Neural cell (in vitro differentiated cells): Measurements from ENCODE around the gene NELL1.

Experiments
- SMC3 ChIP-seq: fragments of 450-650 bp; conservative IDR thresholded peaks from 2 replicates; pipeline ENCODE4 v1.6.1; 2014; ENCODE audit warnings: antibody characterized with exemption, mild to moderate bottlenecking, moderate library complexity; ENCODE audit not compliant: poor library complexity
- TAF1 ChIP-seq: IDR thresholded peaks from 2 replicates; pipeline ENCODE4 v1.6.1; 2012; ENCODE audit warnings: low read depth
- TF ChIP-seq, protein P1 (sequence below): fragments of 450-650 bp; IDR thresholded peaks from 2 replicates; pipeline ENCODE4 v1.5.1; 2014; ENCODE audit warnings: antibody characterized with exemption, mild to moderate bottlenecking, moderate library complexity; ENCODE audit not compliant: poor library complexity, severe bottlenecking
- TF ChIP-seq, protein P2 (sequence below): IDR thresholded peaks from 2 replicates; pipeline ENCODE4 v1.6.1; 2012; ENCODE audit warnings: borderline replicate concordance

DNA sequence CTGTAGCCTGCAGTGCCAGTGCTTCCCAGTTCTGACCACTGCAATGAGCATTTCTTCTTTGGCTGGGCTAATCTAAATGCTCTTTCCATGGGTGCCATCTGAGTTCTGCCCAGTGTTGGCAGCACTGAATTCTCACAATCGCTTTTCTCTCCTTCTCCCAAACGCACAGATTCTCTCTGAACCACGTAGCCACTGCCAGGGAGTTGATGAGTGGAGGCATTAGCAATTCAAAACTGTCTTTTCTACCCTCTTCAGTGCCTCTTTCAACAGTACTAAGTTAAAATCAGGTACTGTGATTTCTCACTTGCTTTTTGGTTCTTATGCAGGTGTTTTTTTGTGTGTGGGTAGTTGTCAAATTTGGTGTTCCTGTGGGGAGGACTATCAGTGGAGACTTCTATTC lies 778.5 kb downstream of the NELL1 start:
- TF ChIP-seq, protein P1, sequence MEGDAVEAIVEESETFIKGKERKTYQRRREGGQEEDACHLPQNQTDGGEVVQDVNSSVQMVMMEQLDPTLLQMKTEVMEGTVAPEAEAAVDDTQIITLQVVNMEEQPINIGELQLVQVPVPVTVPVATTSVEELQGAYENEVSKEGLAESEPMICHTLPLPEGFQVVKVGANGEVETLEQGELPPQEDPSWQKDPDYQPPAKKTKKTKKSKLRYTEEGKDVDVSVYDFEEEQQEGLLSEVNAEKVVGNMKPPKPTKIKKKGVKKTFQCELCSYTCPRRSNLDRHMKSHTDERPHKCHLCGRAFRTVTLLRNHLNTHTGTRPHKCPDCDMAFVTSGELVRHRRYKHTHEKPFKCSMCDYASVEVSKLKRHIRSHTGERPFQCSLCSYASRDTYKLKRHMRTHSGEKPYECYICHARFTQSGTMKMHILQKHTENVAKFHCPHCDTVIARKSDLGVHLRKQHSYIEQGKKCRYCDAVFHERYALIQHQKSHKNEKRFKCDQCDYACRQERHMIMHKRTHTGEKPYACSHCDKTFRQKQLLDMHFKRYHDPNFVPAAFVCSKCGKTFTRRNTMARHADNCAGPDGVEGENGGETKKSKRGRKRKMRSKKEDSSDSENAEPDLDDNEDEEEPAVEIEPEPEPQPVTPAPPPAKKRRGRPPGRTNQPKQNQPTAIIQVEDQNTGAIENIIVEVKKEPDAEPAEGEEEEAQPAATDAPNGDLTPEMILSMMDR: no peak
- TF ChIP-seq TAF1 (no peak), SMC3 (no peak)
- TF ChIP-seq, protein P2, sequence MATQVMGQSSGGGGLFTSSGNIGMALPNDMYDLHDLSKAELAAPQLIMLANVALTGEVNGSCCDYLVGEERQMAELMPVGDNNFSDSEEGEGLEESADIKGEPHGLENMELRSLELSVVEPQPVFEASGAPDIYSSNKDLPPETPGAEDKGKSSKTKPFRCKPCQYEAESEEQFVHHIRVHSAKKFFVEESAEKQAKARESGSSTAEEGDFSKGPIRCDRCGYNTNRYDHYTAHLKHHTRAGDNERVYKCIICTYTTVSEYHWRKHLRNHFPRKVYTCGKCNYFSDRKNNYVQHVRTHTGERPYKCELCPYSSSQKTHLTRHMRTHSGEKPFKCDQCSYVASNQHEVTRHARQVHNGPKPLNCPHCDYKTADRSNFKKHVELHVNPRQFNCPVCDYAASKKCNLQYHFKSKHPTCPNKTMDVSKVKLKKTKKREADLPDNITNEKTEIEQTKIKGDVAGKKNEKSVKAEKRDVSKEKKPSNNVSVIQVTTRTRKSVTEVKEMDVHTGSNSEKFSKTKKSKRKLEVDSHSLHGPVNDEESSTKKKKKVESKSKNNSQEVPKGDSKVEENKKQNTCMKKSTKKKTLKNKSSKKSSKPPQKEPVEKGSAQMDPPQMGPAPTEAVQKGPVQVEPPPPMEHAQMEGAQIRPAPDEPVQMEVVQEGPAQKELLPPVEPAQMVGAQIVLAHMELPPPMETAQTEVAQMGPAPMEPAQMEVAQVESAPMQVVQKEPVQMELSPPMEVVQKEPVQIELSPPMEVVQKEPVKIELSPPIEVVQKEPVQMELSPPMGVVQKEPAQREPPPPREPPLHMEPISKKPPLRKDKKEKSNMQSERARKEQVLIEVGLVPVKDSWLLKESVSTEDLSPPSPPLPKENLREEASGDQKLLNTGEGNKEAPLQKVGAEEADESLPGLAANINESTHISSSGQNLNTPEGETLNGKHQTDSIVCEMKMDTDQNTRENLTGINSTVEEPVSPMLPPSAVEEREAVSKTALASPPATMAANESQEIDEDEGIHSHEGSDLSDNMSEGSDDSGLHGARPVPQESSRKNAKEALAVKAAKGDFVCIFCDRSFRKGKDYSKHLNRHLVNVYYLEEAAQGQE: no peak
